HCT116 (cell line): ENCODE measurements around the gene WNT2B. TPM values are rescaled to one million over a fixed set of nuclear protein-coding genes. Genes with fewer than 3 reads are reported as not detected.

ENCODE experiments used
- ATAC-seq: fragments of 200-7000 bp; cut with Tn5 transposase; 2 replicates; pipeline ENCODE4 v1.9.1; 2020; ENCODE audit warnings: mild to moderate bottlenecking, moderate library complexity
- BruUV-seq: library from RNA; stranded (reverse); fragments of 400-500 nt; replicated peaks from 2 replicates; lab custom pipeline; 2021; lab: Mats Ljungman, UMichigan
- CTCF ChIA-PET: fragments of 300-600 bp; sonication (Branson Sonifier 250); formaldehyde crosslinking; loops from one replicate; lab custom pipeline; 2021; ENCODE audit warnings: antibody characterized with exemption; lab: Charles Lee
- POLR2A ChIA-PET: fragments of 300-600, 350-600 bp; sonication (Branson Sonifier 250); formaldehyde crosslinking; loops from one replicate; lab custom pipeline; 2021; ENCODE audit warnings: antibody characterized with exemption; lab: Charles Lee
- RAD21 ChIA-PET, 2 experiments: fragments of 300-600 bp; sonication (Branson Sonifier 250); formaldehyde crosslinking; loops; one replicate each; lab custom pipeline; 2023; ENCODE audit warnings: low total read pairs in 2 of 2; ENCODE audit not compliant: uncharacterized antibody in 2 of 2, unreplicated experiment in 2 of 2, low non-redundant PET in 1 of 2; lab: Charles Lee
- DNase-seq: peaks from one replicate; pipeline ENCODE4 v3.0.0-alpha.2; 2010; ENCODE audit warnings: low read depth, low spot score
- H2AFZ ChIP-seq: fragments of 200-600 bp; shearing (Covaris generic), sonication (generic); 2 replicates; pipeline ENCODE4 v1.6.1; 2017; ENCODE audit warnings: low read depth, mixed run types, mixed read lengths, antibody characterized with exemption, low read length; ENCODE audit not compliant: poor library complexity, severe bottlenecking
- H3K27ac ChIP-seq: 2 replicates; pipeline ENCODE4 v1.5.1; 2012; ENCODE audit warnings: low read depth, low read length
- H3K27me3 ChIP-seq: fragments of 200-600 bp; sonication (generic); 2 replicates; pipeline ENCODE4 v1.6.1; 2016; ENCODE audit warnings: mixed run types, low read length, mixed read lengths; ENCODE audit not compliant: insufficient read depth
- H3K36me3 ChIP-seq, 2 experiments: fragments of 200-500 bp in 1 of 2; fragments of 200-600 bp in 1 of 2; sonication (Bioruptor generic) in 1 of 2; sonication (generic) in 1 of 2; 2 replicates each; pipeline versions ENCODE4 v1.5.1 to v1.6.1; 2014 to 2016; ENCODE audit warnings: low read length in 2 of 2, inconsistent platforms in 1 of 2, mixed read lengths in 1 of 2, mixed run types in 1 of 2; ENCODE audit not compliant: insufficient read depth in 2 of 2, control insufficient read depth in 1 of 2
- H3K4me1 ChIP-seq, 2 experiments: fragments of 200-600 bp in 1 of 2; sonication (generic) in 1 of 2; 2 replicates each; pipeline versions ENCODE4 v1.5.1 to v1.6.1; 2012 to 2017; ENCODE audit warnings: low read length in 2 of 2, inconsistent platforms in 1 of 2, mild to moderate bottlenecking in 1 of 2, mixed read lengths in 1 of 2, mixed run types in 1 of 2, moderate library complexity in 1 of 2; ENCODE audit not compliant: insufficient read depth in 2 of 2, control insufficient read depth in 1 of 2
- H3K4me2 ChIP-seq: fragments of 200-600 bp; sonication (generic); 2 replicates; pipeline ENCODE4 v1.6.1; 2017; ENCODE audit warnings: mixed run types, low read length, mixed read lengths
- H3K4me3 ChIP-seq, 2 experiments: fragments of 200-600 bp in 1 of 2; sonication (generic) in 1 of 2; replicated peaks in 1 of 2; 2 replicates each; pipeline ENCODE4 v1.5.1; 2011 to 2016; ENCODE audit warnings: low read length in 2 of 2, control low read depth in 1 of 2, low read depth in 1 of 2, mild to moderate bottlenecking in 1 of 2, mixed read lengths in 1 of 2, mixed run types in 1 of 2
- H3K79me2 ChIP-seq: fragments of 200-600 bp; sonication (generic); 2 replicates; pipeline ENCODE4 v1.6.1; 2017; ENCODE audit warnings: mild to moderate bottlenecking, mixed run types, low read length, moderate library complexity, mixed read lengths; ENCODE audit not compliant: insufficient read depth
- H3K9ac ChIP-seq: fragments of 200-600 bp; sonication (generic); 2 replicates; pipeline ENCODE4 v1.6.1; 2016; ENCODE audit warnings: low read length, mixed read lengths
- H3K9me2 ChIP-seq: fragments of 200-600 bp; sonication (generic), shearing (Covaris generic); 2 replicates; pipeline ENCODE4 v1.6.1; 2017; ENCODE audit warnings: mixed run types, mild to moderate bottlenecking, moderate library complexity; ENCODE audit not compliant: insufficient read depth
- H3K9me3 ChIP-seq, 2 experiments: fragments of 200-500 bp in 1 of 2; fragments of 200-600 bp in 1 of 2; sonication (Bioruptor generic) in 1 of 2; sonication (generic) in 1 of 2; 2 replicates each; pipeline ENCODE4 v1.6.1; 2014 to 2017; ENCODE audit warnings: low read length in 2 of 2, mixed read lengths in 2 of 2, inconsistent platforms in 1 of 2, low read depth in 1 of 2, mild to moderate bottlenecking in 1 of 2, mixed run types in 1 of 2, moderate library complexity in 1 of 2; ENCODE audit not compliant: control insufficient read depth in 1 of 2, insufficient read depth in 1 of 2
- H4K20me1 ChIP-seq: fragments of 200-600 bp; sonication (generic), shearing (Covaris generic); 2 replicates; pipeline ENCODE4 v1.6.1; 2017; ENCODE audit warnings: mixed run types, mild to moderate bottlenecking, moderate library complexity; ENCODE audit not compliant: insufficient read depth
- ATF3 ChIP-seq: IDR thresholded peaks from 2 replicates; pipeline ENCODE4 v1.6.1; 2012
- CBX3 ChIP-seq: IDR thresholded peaks from 2 replicates; pipeline ENCODE4 v1.6.1; 2012; ENCODE audit warnings: low read depth
- CEBPB ChIP-seq: IDR thresholded peaks from 2 replicates; pipeline ENCODE4 v1.6.1; 2012; ENCODE audit warnings: low read depth
- CTCF ChIP-seq, 3 experiments: fragments of 200-600 bp in 1 of 3; sonication (generic) in 1 of 3; IDR thresholded peaks in 2 of 3; conservative IDR thresholded peaks in 1 of 3; 2 replicates each; pipeline ENCODE4 v1.5.1; 2012 to 2017; ENCODE audit warnings: low read depth in 2 of 3, low read length in 2 of 3, antibody characterized with exemption in 1 of 3, borderline replicate concordance in 1 of 3, control low read depth in 1 of 3, mild to moderate bottlenecking in 1 of 3, mixed read lengths in 1 of 3, mixed run types in 1 of 3, moderate library complexity in 1 of 3; ENCODE audit not compliant: insufficient read depth in 1 of 3
- EGR1 ChIP-seq: IDR thresholded peaks from 2 replicates; pipeline ENCODE4 v1.6.1; 2012; ENCODE audit warnings: low read depth
- EZH2 ChIP-seq: fragments of 200-600 bp; sonication (generic); IDR thresholded peaks from 2 replicates; pipeline ENCODE4 v1.6.1; 2017; ENCODE audit warnings: antibody characterized with exemption, mixed run types
- EZH2phosphoT487 ChIP-seq: fragments of 200-600 bp; IDR thresholded peaks from 2 replicates; pipeline ENCODE4 v1.6.1; 2018; ENCODE audit warnings: antibody characterized with exemption, borderline replicate concordance
- FOSL1 ChIP-seq: IDR thresholded peaks from 2 replicates; pipeline ENCODE4 v1.6.1; 2012; ENCODE audit warnings: low read depth
- MAX ChIP-seq: IDR thresholded peaks from 2 replicates; pipeline ENCODE4 v1.6.1; 2012
- POLR2A ChIP-seq: IDR thresholded peaks from 2 replicates; pipeline ENCODE4 v1.7.0; 2011; ENCODE audit warnings: borderline replicate concordance; ENCODE audit not compliant: insufficient read depth, insufficient read length; ENCODE audit errors: extremely low read depth
- RAD21 ChIP-seq: IDR thresholded peaks from 2 replicates; pipeline ENCODE4 v1.6.1; 2012; ENCODE audit warnings: low read depth, mild to moderate bottlenecking
- REST ChIP-seq: IDR thresholded peaks from 2 replicates; pipeline ENCODE4 v1.6.1; 2012; ENCODE audit warnings: low read depth
- SIN3A ChIP-seq: IDR thresholded peaks from 2 replicates; pipeline ENCODE4 v1.6.1; 2012; ENCODE audit warnings: low read depth
- SP1 ChIP-seq: IDR thresholded peaks from 2 replicates; pipeline ENCODE4 v1.6.1; 2012; ENCODE audit warnings: low read depth
- ZFX ChIP-seq: fragments of 450-650 bp; IDR thresholded peaks from 2 replicates; pipeline ENCODE4 v1.6.1; 2017
- ZNF274 ChIP-seq: fragments of 200-500 bp; sonication (Bioruptor generic); IDR thresholded peaks from 2 replicates; pipeline ENCODE4 v1.6.1; 2014; ENCODE audit warnings: mild to moderate bottlenecking, low read depth, low read length, inconsistent platforms
- intact Hi-C: fragments of 100-400 bp; cut with micrococcal nuclease; formaldehyde crosslinking; loops from 2 replicates; pipeline ENCODE4 v1.10.0; 2022
- total RNA-seq: library from RNA; stranded (reverse); gene quantifications from one replicate; pipeline ENCODE4 v1.2.1, GENCODE V29; 2021; ENCODE audit not compliant: unreplicated experiment

WNT2B gene
- total RNA-seq, 1 experiment from 2014 or later, result 1.5 TPM

GRCh38 chr1:112513112-112513870 lies 4.5 kb downstream of the WNT2B start:
- ChIA-PET POLR2A (no interaction called here), RAD21 (no interaction called here), CTCF (no interaction called here)
- DNase-seq (no peak), ATAC-seq (no peak)
- Histone ChIP-seq H3K27ac (no peak overlapping the region), H3K4me2 (no peak overlapping the region), H2AFZ (no peak overlapping the region), H3K9me2 (no peaks in the 10 kb centered on the region), H4K20me1 (no peaks in the 10 kb centered on the region), H3K27me3 (no peaks in the 10 kb centered on the region), H3K4me1 (peaks cover 3 to 13% of the 10 kb centered on the region in 2 experiments), H3K36me3 (no peaks in the 10 kb centered on the region), H3K9ac (no peak overlapping the region), H3K79me2 (no peaks in the 10 kb centered on the region), H3K4me3 (no peak overlapping the region), H3K9me3 (no peaks in the 10 kb centered on the region)
- BruUV-seq, result no TSS peak
- TF ChIP-seq CEBPB, result no peak
- TF ChIP-seq EZH2phosphoT487, result no peak
- no peak for TF ChIP-seq ZNF274
- intact Hi-C loops, result no loop called here

GRCh38 chr1:112514901-112515300 lies 6.1 kb downstream of the WNT2B start:
- no peaks in the 10 kb centered on the region for H3K9me2 ChIP-seq
- no peak overlapping the region for H3K4me2 ChIP-seq
- no peaks in the 10 kb centered on the region for H3K79me2 ChIP-seq
- H3K36me3 ChIP-seq, result no peaks in the 10 kb centered on the region
- no peak overlapping the region for H3K4me3 ChIP-seq
- no peaks in the 10 kb centered on the region for H4K20me1 ChIP-seq
- peaks cover 2 to 5% of the 10 kb centered on the region in 2 experiments; a peak in 2 of 4 replicates for H3K4me1 ChIP-seq
- intact Hi-C loops, result no loop called here
- ATAC-seq, result no peak
- DNase-seq, result no peak
- H3K9me3 ChIP-seq, result no peaks in the 10 kb centered on the region
- BruUV-seq, result no TSS peak
- no peak overlapping the region for H3K27ac ChIP-seq
- CTCF ChIA-PET, result no interaction called here
- RAD21 ChIA-PET, result no interaction called here
- POLR2A ChIA-PET, result no interaction called here
- H2AFZ ChIP-seq, result no peak overlapping the region
- no peak overlapping the region for H3K9ac ChIP-seq
- H3K27me3 ChIP-seq, result no peaks in the 10 kb centered on the region
- TF ChIP-seq CEBPB, result no peak
- no peak for TF ChIP-seq EGR1
- no peak for TF ChIP-seq CBX3
- no peak for TF ChIP-seq REST
- TF ChIP-seq ATF3, result no peak
- no peak for TF ChIP-seq CTCF (IDR thresholded peaks at IDR 0.05 in 2 of 3, conservative IDR thresholded peaks at IDR 0.05 in 1 of 3; ENCODE audit: borderline replicate concordance in 1 of 3, insufficient read depth in 1 of 3, low read depth in 2 of 3, low read length in 2 of 3)
- no peak for TF ChIP-seq EZH2
- no peak for TF ChIP-seq ZNF274
- TF ChIP-seq SIN3A, result no peak
- no peak for TF ChIP-seq EZH2phosphoT487
- no peak for TF ChIP-seq POLR2A
- no peak for TF ChIP-seq ZFX
- no peak for TF ChIP-seq MAX
- no peak for TF ChIP-seq FOSL1
- TF ChIP-seq RAD21, result no peak
- no peak for TF ChIP-seq SP1
